Ovary (tissue), 9 donors: ENCODE results near the gene GRID2IP. TPM values are rescaled to one million over a fixed set of nuclear protein-coding genes. Genes with fewer than 3 reads are reported as not detected.

Experiments
- DNase-seq, 5 donors: peaks; one replicate each; pipeline ENCODE4 v3.0.0-alpha.2; 2019 to 2020
- H3K27ac ChIP-seq, 2 donors: fragments of 200-600 bp; one replicate each; pipeline versions ENCODE4 v1.5.1 to v1.8.0; 2019 to 2022
- H3K27me3 ChIP-seq: fragments of 200-600 bp; one replicate; pipeline ENCODE4 v1.8.0; 2022
- H3K36me3 ChIP-seq: fragments of 200-600 bp; sonication (generic); one replicate; pipeline ENCODE4 v1.5.1; 2019
- H3K4me1 ChIP-seq: one replicate; pipeline ENCODE4 v1.8.1; 2013; ENCODE audit warnings: mild to moderate bottlenecking, moderate library complexity; ENCODE audit not compliant: insufficient read depth
- H3K4me3 ChIP-seq: fragments of 200-600 bp; sonication (generic); one replicate; pipeline ENCODE4 v1.5.1; 2017
- H3K9me3 ChIP-seq, 2 donors: fragments of 200-600 bp in 1 of 2; sonication (generic) in 1 of 2; one replicate each; pipeline versions ENCODE4 v1.5.1 to v1.8.1; 2013 to 2019; ENCODE audit warnings: mild to moderate bottlenecking in 1 of 2, moderate library complexity in 1 of 2
- CTCF ChIP-seq, 3 donors: fragments of 450-650 bp in 2 of 3; fragments of 200-600 bp in 1 of 3; IDR thresholded peaks; one replicate each; pipeline versions ENCODE4 v1.5.1 to v1.8.0; 2016 to 2022; ENCODE audit warnings: antibody characterized with exemption in 3 of 3, mild to moderate bottlenecking in 1 of 3
- EP300 ChIP-seq: sonication (generic); formaldehyde crosslinking; IDR thresholded peaks from one replicate; pipeline ENCODE4 v1.6.1; 2017; ENCODE audit warnings: antibody characterized with exemption
- POLR2A ChIP-seq: fragments of 450-650 bp; IDR thresholded peaks from one replicate; pipeline ENCODE4 v1.6.1; 2017; ENCODE audit warnings: antibody characterized with exemption, mild to moderate bottlenecking, moderate library complexity
- WGBS, 3 donors: extraction: QIAGEN DNeasy Blood & Tissue Kit in 1 of 3; methylation state at CpG; one replicate each; pipeline versions ENCODE4 v1.1.5 to v1.1.7; 2013 to 2017; 5-methylcytosine and 5-hydroxymethylcytosine counted together
- intact Hi-C, 4 donors: fragments of 100-400 bp; cut with DNase I; formaldehyde crosslinking; loops; one replicate each; pipeline versions ENCODE4 v1.11.0 to v1.15.1; 2022 to 2023
- polyA plus RNA-seq, 2 donors: library from polyadenylated mRNA; stranded (reverse); fragments of 200-250 nt in 1 of 2; fragments of 350-450 nt in 1 of 2; fragmentation: Illumina TruSeq in 1 of 2; extraction: RNeasy Lipid Tissue Mini Kit (QIAGEN cat#74804) in 1 of 2; gene quantifications; one replicate each; pipeline ENCODE4 v1.2.3, GENCODE V29; 2013 to 2014
- total RNA-seq, 7 donors: library from RNA; depleted of rRNA in 2 of 7; stranded (reverse); fragments of >200 nt in 2 of 7; fragmentation: NEBNext Ultra II Directional in 3 of 7; extraction: Animal tissue kit (Norgen Biotek cat#: 25700) in 3 of 7; gene quantifications; one replicate each; pipeline versions ENCODE4 v1.1.0 to v1.2.4, GENCODE V29; 2016 to 2023
- donor health status: DM: no; HTN: no; CAD: no; lungs with moderate emphysema.
- donor health status: DM: no; HTN: no; CAD: no.
- donor health status: Bipolar disorder and iron deficiency.
- donor health status: DM: yes; HTN: yes; CAD: no.
- donor health status: DM: no; HTN: no; CAD: no.
- donor health status: DM: yes; HTN: yes; CAD: no.

Gene GRID2IP
- total and polyA plus RNA-seq, 9 donors: 0.07 to 0.51 (median 0.39) TPM; not detected in 1

- H3K27ac ChIP-seq: no peak overlapping the region
- intact Hi-C loops: no loop called here
- H3K4me1 ChIP-seq: no peaks in the 10 kb centered on the region
- no peak overlapping the region for H3K4me3 ChIP-seq
- TF ChIP-seq EP300 (no peak), CTCF (IDR thresholded peaks at IDR 0.05) (no peak)
- H3K27me3 ChIP-seq: no peaks in the 10 kb centered on the region
- 81 to 94% (median 88%) methylated on average over 13 to 14 of the region's 14 CpGs for WGBS, 3 donors
- no peaks in the 10 kb centered on the region for H3K9me3 ChIP-seq
- DNase-seq: no peak
- H3K36me3 ChIP-seq: no peaks in the 10 kb centered on the region
Observed at GRCh38 chr7:6497994-6498393, 53.3 kb downstream of the GRID2IP start.

- H3K9me3 ChIP-seq: no peaks in the 10 kb centered on the region
- H3K36me3 ChIP-seq: no peaks in the 10 kb centered on the region
- DNase-seq: no peak
- H3K4me1 ChIP-seq: no peaks in the 10 kb centered on the region
- H3K27me3 ChIP-seq: no peaks in the 10 kb centered on the region
- no peak overlapping the region for H3K27ac ChIP-seq
- TF ChIP-seq EP300 (no peak), POLR2A (no peak)
- WGBS, 3 donors: 92 to 94% (median 94%) methylated on average over 14 of the region's 14 CpGs
- no peak overlapping the region for H3K4me3 ChIP-seq
- intact Hi-C loops: no loop called here
Observed at GRCh38 chr7:6497637-6497905, 53.7 kb downstream of the GRID2IP start.

GRCh38 chr7:6496842-6497636 lies 54.2 kb downstream of the GRID2IP start:
- no peak for TF ChIP-seq EP300
- no peak for TF ChIP-seq CTCF (IDR thresholded peaks at IDR 0.05)
- TF ChIP-seq POLR2A: no peak
- no peaks in the 10 kb centered on the region for H3K36me3 ChIP-seq
- no peak overlapping the region for H3K27ac ChIP-seq
- no peaks in the 10 kb centered on the region for H3K27me3 ChIP-seq
- H3K4me3 ChIP-seq: no peak overlapping the region
- no peaks in the 10 kb centered on the region for H3K9me3 ChIP-seq
- intact Hi-C loops: no loop called here
- no peaks in the 10 kb centered on the region for H3K4me1 ChIP-seq
- WGBS, 3 donors: 73 to 80% (median 80%) methylated on average over 19 of the region's 19 CpGs
- DNase-seq: no peak

- Histone ChIP-seq H3K4me1 (no peaks in the 10 kb centered on the region), H3K27ac (no peak overlapping the region), H3K27me3 (no peaks in the 10 kb centered on the region), H3K9me3 (no peaks in the 10 kb centered on the region), H3K4me3 (no peak overlapping the region), H3K36me3 (no peaks in the 10 kb centered on the region)
- DNase-seq: no peak
- intact Hi-C loops: no loop called here
- WGBS, 3 donors: 88 to 93% (median 89%) methylated on average over 6 of the region's 6 CpGs
- TF ChIP-seq POLR2A (no peak), CTCF (IDR thresholded peaks at IDR 0.05) (no peak), EP300 (no peak)
Observed at GRCh38 chr7:6495597-6496262, 55.5 kb downstream of the GRID2IP start.

- Histone ChIP-seq H3K4me1 (no peaks in the 10 kb centered on the region), H3K27me3 (no peaks in the 10 kb centered on the region), H3K27ac (no peak overlapping the region), H3K36me3 (no peaks in the 10 kb centered on the region), H3K4me3 (no peak overlapping the region), H3K9me3 (no peaks in the 10 kb centered on the region)
- WGBS, 3 donors: 62 to 78% (median 67%) methylated on average over 2 of the region's 2 CpGs
- TF ChIP-seq EP300 (no peak), POLR2A (no peak), CTCF (IDR thresholded peaks at IDR 0.05) (no peak)
- DNase-seq: no peak
- intact Hi-C loops: no loop called here
Observed at GRCh38 chr7:6494365-6494764, 56.9 kb downstream of the GRID2IP start.
